Fibroblast of skin of scalp (primary cell): ENCODE measurements around the gene KRTAP5-10. TPM values are rescaled to one million over a fixed set of nuclear protein-coding genes. Genes with fewer than 3 reads are reported as not detected.
"Not testable (repeated sequence)": the region's sequence is repeated elsewhere in the genome, so short reads cannot be mapped to it uniquely, and the experiment has no call there.

ENCODE experiments used
- DNase-seq: peaks from one replicate; pipeline ENCODE4 v3.0.0-alpha.2; 2013
- polyA plus RNA-seq, 2 experiments: library from polyadenylated mRNA; unstranded; fragments of 120-200 nt; gene quantifications; one replicate each; pipeline ENCODE4 v1.2.1, GENCODE V29; 2013; ENCODE audit not compliant: insufficient read length in 2 of 2

KRTAP5-10 gene, protein sequence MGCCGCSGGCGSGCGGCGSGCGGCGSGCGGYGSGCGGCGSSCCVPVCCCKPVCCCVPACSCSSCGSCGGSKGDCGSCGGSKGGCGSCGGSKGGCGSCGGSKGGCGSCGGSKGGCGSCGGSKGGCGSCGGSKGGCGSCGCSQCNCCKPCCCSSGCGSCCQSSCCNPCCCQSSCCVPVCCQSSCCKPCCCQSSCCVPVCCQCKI
- polyA plus RNA-seq (2013, experiment 1 of 2; ENCODE audit: insufficient read length), result not detected
- not detected for polyA plus RNA-seq (2013, experiment 2 of 2; ENCODE audit: insufficient read length)

DNA sequence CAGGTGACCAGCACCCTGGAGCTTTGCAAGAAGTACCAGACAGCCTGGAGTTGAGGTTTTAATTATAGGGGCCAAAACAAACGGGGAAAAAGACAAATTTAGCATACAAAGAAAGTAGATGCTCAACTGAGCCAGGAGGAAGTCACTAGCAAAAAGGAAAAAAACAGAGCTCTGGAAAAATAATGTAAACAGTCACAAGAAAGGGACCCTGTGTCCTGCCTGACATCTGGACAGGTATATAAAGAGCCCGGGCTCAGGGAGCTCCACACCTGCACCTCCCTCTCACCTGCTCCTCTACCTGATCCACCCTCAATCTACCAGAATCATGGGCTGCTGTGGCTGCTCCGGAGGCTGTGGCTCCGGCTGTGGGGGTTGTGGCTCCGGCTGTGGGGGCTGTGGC, at the start of gene KRTAP5-10:
KRTAP5-10 (plus strand) TSS at position 301 of the 400 bp plus-strand sequence; CDS start at position 326, 25 bp downstream.
- DNase-seq, result no peak

DNA sequence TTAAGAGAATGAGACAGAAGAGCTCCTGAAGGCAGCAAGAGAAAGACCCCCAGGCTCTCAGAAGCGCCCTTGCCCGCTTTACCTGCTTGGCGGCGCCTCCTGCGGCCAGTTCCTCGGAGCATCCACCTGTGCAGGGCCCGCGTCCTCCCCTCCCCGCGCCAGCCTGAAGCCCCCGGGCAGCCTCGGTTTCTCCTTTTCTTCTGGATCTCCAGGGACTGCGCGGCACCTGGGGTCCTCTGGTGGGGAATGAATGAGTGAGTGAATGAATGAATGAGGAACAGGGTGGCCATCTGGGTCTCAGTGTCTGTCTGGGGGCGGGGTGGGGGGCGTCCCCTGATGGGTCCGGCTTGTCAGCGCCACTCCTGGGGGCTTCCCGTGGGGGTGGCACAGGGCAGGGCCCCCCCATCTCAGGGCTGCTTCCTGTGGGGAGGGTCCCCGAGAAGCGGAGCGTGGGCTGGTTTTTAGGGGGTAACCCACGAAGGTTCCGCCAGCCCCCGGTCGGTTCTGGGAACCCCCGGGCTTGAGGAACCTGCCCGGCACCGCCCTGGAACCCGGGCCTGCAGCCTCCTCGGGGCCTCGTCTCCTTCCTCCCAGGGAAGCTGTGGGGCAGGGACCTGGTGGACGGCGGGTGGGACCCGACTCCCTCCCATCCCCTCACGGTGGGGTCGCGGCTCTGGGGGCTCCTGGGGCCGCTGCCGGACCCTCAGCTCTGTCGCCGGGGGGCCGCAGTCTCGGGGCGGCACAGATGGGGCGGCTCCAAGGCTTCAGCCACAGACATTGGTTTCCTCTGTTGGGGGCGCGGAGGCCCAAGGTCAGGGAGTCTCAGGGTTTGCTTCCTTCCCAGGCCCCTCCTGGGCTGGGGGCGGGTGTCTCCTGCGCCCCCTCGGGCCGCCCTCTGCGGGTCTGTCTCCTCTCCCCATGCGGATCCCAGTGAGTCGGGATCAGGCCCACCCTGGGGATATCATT, 46.6 kb upstream of the KRTAP5-10 start:
- no peak for DNase-seq

DNA sequence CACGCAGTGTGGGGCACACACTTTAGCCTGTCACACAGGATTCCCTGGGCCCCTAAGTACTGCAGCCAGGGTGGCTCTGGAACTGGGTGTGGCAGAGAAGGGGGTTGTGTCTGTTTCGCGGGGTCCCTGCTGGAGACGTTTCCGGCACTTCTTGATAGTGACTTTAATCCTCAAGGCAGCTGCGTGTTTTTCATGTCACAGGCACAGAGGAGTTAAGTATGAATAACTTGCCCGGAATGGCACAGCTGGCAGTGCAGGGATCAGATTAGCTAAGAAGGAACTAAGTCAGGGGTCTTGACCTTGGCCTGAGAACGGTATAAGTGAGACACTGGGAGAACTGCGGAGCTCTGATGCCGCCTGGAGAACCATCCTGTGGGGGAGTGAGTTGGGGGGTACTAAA, 45.8 kb upstream of the KRTAP5-10 start:
- no peak for DNase-seq

DNA sequence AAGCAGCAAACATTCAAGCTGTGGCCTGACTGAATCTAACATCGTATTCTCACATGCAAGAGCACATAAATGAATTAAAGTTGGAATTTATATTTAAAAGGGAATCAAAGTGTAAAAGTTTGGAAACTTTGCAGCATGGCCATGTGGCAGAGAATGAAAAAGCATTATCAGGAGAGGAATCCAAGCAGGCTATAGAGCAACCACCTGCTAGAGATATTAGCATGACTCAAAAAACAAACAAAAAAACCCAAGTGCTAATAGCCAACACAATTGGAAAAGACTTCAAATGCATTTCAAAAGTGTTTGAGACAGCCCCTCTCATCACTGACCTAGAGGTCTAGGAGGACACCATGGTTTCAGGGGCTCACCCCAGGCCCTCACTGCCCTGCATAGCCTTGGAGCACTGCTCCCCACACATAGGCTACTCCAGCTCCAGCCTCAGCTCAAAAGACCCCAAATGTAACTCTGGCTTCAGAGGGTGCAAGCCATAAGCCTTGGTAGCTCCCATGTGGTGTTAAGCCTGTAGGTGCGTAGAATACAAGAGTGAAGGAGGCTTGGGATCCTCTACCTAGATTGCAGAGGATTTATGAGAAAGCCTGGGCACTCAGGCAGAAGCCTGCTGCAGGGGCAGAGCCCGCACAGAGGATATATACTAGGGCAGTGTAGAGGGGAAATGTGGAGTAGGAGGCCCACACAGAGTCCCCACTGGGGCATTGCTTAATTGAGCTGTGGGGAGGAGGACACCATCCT, 40.0 kb upstream of the KRTAP5-10 start:
- no peak for DNase-seq

DNA sequence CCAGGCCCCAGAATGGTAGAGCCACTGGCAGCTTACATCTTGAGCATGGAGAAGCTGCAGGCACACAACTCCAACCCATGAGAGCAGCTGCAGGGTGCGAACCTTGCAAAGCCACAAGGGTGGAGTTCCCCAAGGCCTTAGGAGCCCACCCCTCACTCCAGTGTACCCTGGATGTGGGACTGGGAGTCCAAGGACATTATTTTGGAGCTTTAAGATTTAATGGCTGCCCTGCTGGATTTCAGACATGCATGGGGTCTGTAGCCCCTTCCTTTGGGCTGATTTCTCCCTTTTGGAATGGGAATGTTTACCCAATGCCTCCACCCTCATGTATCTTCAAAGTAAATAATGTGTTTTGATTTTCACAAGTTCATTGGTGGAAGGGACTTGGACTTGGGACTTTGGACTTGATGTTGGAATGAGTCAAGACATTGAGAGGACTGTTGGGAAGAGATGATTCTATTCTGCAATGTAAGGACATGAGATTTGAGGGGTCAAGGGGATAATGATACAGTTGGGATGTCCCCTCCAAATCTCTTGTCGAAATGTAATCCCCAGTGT, 39.3 kb upstream of the KRTAP5-10 start:
- DNase-seq, result no peak

DNA sequence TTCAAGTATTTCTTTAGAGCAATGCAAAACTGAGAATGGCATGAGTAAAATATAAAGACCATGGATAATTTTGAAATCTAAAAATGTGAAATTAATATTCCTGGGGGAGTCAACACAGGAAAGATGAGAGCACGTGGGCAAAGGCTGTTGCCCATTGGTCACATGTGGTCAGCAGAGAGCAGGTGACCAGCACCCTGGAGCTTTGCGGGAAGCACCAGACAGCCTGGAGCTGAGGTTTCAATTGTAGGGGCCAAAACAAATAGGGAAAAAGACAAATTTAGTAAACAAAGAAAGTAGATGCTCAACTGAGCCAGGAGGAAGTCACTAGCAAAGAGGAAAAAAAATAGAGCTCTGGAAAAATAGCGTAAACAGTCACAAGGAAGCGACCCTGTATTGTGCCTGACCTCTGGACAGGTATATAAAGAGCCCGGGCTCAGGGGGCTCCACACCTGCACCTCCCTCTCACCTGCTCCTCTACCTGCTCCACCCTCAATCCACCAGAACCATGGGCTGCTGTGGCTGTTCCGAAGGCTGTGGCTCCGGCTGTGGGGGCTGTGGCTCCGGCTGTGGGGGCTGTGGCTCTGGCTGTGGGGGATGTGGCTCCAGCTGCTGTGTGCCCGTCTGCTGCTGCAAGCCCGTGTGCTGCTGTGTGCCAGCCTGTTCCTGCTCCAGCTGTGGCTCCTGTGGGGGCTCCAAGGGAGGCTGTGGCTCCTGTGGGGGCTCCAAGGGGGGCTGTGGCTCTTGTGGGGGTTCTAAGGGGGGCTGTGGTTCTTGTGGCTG, 38.4 kb upstream of the KRTAP5-10 start, which contains the start of gene KRTAP5-7:
KRTAP5-7 (plus strand) TSS at position 472 of the 780 bp plus-strand sequence; CDS start at position 506, 34 bp downstream.
- DNase-seq, result not testable (repeated sequence)

DNA sequence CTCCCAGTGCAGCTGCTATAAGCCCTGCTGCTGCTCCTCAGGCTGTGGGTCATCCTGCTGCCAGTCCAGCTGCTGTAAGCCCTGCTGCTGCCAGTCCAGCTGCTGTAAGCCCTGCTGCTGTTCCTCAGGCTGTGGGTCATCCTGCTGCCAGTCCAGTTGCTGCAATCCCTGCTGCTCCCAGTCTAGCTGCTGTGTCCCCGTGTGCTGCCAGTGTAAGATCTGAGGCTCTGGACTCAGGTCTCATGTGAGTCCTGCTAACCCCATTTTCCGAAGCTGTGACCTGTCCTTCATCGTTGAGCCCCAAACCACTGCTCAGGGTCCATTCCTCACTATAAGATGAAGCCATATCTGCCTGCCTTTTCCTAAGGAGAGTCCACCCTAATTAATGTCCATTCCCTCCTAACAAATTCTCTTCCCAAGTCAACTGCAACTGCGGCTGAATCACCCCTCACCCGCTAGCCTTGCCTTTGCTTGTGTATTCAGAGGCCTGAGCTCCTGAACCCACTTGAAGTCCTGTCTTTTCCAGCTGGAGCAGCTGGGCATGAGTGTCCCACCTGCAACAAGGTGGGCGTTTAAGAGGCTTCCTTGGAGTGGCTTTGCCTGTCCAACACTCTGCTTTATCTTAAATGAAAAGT, 37.7 kb upstream of the KRTAP5-10 start:
- no peak for DNase-seq

DNA sequence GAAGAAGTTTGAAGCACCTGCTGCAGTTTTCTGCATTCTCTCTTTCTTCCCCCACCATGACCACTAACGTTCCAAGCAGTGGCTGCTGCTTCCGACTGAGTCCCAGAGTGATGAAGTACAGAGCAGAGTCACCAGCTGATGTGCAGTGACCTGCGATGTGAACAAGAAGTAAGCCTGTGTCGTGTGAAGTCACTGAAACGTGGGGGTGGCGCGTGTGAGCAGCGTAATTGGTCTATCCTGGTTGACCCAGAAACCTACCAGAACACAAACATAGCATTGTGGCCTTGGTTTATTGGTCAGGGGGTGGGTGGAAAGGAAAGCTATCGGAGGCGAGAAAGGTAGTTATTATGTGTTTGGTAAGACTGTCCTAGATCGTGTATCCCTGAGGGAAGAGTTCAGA, 34.8 kb upstream of the KRTAP5-10 start:
- DNase-seq, result no peak

DNA sequence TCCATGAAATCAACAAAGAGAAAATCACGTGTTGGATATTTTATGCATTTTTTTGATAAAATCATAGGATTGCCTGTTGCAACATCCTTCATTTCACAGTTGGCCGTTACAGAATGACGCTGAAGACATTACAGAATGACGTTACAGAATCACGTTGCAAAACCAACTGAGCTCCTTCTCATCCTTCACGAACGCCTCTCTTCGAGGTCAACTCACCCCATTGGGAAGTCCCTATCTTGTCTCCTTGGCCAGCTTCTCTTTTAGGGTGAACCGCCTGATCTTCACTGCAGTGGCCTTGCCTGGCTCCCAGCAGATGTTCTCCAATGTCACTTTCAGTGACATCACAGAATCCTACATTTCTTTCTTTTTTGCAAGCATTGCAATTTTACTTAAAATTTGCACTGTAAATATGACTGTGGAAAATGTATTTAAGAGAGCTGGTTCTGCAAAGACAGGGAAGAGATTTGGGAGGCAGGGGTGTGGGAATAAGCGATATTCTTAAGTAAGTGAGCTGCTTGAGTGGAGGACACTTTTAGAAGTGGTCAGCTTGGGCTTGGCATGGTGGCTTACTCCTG, 33.2 kb upstream of the KRTAP5-10 start:
- no peak for DNase-seq

DNA sequence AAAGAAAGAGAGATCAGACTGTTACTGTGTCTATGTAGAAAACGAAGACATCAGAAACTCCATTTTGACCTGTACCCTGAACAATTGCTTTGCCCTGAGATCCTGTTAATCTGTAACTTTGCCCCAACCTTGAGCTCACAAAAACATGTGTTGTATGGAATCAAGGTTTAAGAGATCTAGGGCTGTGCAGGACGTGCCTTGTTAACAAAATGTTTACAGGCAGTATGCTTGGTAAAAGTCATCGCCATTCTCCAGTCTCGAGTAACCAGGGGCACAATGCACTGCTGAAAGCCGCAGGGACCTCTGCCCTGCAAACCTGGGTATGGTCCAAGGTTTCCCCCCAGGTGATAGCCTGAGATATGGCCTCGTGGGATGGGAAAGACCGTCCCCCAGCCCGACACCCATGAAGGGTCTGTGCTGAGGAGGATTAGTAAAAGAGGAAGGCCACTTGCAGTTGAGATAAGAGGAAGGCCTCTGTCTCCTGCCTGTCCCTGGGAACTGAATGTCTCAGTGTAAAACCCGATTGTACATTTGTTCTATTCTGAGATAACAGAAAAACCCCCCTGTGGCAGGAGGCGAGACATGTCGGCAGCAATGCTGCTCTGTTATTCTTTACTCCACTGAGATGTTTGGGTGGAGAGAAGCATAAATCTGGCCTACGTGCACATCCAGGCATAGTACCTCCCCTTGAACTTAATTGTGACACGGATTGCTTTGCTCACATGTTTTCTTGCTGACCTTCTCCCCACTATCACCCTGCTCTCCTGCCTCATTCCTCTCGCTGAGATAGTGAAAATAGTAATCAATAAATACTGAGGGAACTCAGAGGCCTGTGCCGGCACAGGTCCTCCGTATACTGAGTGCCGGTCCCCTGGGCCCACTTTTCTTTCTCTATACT, 30.4 kb upstream of the KRTAP5-10 start:
- not testable (repeated sequence) for DNase-seq

DNA sequence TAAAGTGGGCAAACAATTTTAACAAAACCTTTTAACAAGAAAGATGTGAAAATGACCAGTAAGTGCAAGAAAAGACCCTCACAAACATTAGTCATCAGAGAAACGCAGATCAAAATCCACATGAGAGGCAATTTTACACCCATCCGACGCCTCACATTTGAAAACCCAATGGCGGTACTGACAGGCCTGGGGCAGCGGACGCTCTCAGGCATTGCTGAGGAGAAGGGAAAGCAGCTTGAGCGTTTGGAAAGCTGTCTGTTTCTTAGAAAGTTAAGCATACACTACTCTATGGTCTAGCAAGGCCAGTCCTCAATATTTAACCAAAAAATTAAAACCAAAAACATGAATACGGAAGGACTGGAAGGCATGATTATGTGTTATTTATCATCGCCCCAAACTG, 29.5 kb upstream of the KRTAP5-10 start:
- no peak for DNase-seq

DNA sequence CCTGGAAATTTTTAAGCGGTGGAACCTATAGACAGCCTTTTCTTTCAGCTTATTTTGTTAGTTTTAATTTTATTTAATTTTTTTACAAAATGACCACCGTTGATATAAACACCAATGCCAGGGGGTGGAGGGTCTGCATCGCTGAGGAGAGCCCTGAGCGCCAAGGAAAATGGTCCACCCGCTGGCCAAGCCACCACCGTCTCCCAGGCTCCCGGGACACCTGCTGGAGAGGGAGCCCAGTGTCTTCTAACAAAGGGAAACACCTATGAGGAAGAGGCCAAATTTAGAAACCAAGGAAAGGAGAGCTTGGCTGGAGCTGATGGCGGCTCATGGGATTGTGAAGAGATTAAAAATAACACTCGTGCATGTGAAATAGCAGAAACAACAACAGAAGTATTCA, 27.8 kb upstream of the KRTAP5-10 start:
- no peak for DNase-seq

DNA sequence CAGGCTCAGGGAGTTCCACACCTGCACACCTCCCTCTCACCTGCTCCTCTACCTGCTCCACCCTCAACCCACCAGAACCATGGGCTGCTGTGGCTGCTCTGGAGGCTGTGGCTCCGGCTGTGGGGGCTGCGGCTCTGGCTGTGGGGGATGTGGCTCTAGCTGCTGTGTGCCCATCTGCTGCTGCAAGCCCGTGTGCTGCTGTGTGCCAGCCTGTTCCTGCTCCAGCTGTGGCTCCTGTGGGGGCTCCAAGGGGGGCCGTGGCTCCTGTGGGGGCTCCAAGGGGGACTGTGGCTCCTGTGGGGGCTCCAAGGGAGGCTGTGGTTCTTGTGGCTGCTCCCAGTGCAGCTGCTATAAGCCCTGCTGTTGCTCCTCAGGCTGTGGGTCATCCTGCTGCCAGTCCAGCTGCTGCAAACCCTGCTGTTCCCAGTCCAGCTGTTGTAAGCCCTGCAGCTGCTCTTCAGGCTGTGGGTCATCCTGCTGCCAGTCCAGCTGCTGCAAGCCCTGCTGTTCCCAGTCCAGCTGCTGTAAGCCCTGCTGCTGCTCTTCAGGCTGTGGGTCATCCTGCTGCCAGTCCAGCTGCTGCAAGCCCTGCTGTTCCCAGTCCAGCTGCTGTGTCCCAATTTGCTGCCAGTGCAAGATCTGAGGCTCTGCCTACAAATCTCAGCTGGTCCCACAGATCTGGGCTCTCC, 27.2 kb upstream of the KRTAP5-10 start, which contains the start of gene KRTAP5-8:
KRTAP5-8 (plus strand) TSS at position 49 of the 689 bp plus-strand sequence; CDS start at position 80, 31 bp downstream.
- DNase-seq, result not testable (repeated sequence)

DNA sequence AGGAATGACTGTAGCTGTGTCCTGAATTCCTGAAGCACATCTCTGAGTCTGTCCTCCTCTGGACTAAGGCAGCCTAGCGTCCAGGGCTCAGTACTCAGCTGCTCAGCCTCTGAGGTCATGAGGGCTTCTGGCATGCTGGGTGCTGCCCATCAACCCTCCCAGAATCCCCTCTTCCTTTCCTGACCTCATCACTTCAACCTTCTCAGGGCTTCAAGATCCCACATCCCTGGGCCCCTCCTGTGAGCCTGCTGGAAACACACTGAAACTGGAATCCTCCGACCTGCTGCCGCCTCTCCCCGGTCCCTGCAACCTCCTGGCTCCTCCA, 26.7 kb upstream of the KRTAP5-10 start:
- no peak for DNase-seq

DNA sequence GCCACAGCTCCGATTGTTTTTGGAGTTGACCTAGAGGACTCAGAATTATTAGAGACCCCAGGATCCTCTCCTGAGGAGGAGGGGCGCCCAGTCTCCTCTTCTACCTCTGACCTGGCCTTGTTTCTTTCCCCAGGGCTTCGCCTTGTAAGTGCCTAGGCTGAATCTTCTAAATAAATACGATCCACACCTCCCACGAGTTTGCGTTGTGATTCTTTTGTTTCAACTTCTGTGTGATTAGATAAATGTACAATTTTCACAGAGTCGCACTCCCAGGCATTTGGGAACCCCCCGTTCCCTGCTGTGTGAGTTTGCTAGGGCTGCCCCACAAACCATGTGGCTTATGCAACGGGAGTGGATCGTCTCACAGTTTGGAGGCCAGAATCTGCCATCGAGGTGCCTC, 26.3 kb upstream of the KRTAP5-10 start:
- DNase-seq, result no peak

DNA sequence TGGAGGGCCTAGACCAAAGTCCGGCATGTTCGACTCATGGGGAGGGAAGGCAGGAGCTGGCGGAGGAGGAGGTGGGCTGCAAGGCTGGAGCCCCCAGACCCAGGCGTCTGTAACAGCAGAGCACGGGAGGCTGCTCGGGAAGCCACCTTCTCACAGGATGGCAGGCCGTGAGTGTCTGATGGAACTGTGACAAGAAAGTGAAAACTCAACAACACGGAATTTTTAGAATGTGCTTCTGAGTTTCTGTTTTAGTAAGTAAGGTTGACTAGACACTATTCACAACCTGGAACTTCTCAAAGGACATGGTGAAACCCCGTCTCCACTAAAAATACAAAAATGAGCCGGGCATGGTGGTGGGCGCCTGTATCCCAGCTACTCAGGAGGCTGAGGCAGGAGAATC, 25.4 kb upstream of the KRTAP5-10 start:
- DNase-seq, result not testable (repeated sequence)

DNA sequence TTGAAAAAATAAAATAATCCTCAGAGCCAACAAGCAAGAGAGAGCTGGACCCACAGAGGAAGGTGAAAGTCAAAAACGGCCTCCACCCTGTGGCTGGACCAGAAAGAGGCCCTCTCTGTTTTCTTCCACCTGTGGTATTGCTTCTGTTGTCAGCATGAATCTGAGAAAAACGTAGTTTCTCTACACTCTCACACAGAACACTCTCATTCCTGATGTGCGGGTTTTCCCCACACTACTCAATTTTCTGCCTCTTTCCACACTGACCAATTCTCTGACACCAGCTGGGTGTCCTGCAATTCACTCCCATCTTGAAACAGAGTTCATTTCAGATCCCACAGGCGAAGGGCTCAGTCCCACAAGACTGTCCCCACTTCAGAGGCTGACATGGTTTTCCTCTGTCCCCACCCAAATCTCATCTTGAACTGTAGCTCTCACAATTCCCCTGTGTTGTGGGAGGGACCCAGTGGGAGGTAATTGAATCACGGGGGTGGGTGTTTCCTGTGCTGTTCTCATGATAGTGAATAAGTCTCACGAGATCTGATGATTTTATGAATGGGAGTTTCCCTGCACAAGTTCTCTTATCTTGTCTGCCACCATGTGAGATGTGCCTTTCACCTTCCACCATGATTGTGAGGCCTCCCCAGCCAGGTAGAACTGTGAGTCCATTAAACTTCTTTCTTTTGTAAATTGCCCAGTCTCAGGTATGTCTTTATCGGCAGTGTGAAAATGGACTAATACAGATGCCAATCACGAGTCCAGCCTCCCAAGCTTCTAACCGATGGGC, 24.6 kb upstream of the KRTAP5-10 start:
- DNase-seq, result not testable (repeated sequence)

DNA sequence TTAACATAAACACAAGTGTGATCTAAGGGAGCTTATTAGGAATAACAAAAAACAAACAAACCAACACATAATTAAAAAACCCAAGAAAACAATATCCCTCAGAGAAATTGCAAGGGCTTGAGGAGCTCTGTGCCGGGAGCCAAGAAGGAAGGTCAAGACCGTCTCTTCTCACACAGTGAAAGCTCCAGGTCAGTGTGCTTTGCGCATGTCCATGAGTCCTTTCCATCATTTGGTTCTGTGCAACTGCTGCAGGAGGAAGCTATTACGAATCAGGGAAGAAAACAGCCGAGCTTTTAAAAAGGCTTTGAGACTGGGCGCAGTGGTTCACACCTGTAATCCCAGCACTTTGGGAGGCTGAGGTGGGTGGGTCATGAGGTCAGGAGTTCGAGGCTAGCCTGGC, 23.0 kb upstream of the KRTAP5-10 start:
- DNase-seq, result no peak
